HL-60 (cell line): ENCODE results near the gene EMC9.

Experiments
- DNase-seq, 2 experiments: peaks; one replicate each; pipeline ENCODE4 v3.0.0-alpha.2; 2010 to 2020; ENCODE audit warnings: low read depth in 1 of 2, low spot score in 1 of 2
- H3K27ac ChIP-seq: fragments of 250-450 bp; sonication (Bioruptor Pico); replicated peaks from 2 replicates; pipeline ENCODE4 v1.5.1; 2020; ENCODE audit warnings: mild to moderate bottlenecking, moderate library complexity
- H3K27me3 ChIP-seq: fragments of 250-450 bp; sonication (Bioruptor Pico); 2 replicates; pipeline ENCODE4 v1.5.1; 2021; ENCODE audit warnings: mild to moderate bottlenecking, moderate library complexity; ENCODE audit not compliant: insufficient read depth, poor library complexity, severe bottlenecking
- H3K4me3 ChIP-seq: replicated peaks from 2 replicates; pipeline ENCODE4 v1.5.1; 2011; ENCODE audit warnings: mild to moderate bottlenecking, control low read depth, low read length; ENCODE audit not compliant: insufficient read depth
- GABPA ChIP-seq: IDR thresholded peaks from 2 replicates; pipeline ENCODE4 v1.6.1; 2012; ENCODE audit warnings: low read depth
- POLR2AphosphoS5 ChIP-seq: IDR thresholded peaks from 2 replicates; pipeline ENCODE4 v1.6.1; 2012; ENCODE audit warnings: low read depth
- SPI1 ChIP-seq: IDR thresholded peaks from 2 replicates; pipeline ENCODE4 v1.6.1; 2012; ENCODE audit warnings: low read depth, mild to moderate bottlenecking, borderline replicate concordance
- TF ChIP-seq, protein P1 (sequence below): IDR thresholded peaks from 2 replicates; pipeline ENCODE4 v1.6.1; 2012; ENCODE audit warnings: low read depth; ENCODE audit not compliant: insufficient replicate concordance
- TF ChIP-seq, protein P2 (sequence below): IDR thresholded peaks from one replicate; pipeline ENCODE4 v1.5.1; 2011; ENCODE audit warnings: low read length, control low read depth, inconsistent platforms; ENCODE audit not compliant: insufficient read depth

The EMC9 gene

DNA sequence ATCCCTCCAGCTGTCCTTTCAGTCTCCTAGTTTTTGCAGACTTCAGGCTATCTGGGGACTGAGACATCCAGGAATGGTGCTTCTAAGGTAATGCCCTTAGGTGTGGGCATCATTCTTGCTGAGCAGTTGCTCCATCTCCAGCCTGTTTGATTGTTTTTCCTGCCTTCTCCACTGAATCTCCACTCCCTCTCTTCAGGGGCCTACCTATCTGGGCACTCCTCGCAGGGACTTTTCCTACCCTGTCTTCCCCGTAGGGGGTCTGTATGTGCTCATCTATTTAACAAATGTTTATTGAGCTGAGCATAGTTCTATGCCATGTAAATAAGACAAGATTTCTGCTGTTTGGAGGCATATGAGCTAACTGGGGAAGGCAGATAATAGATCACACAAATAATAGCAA, 8.4 kb downstream of the EMC9 start:
- no peak for DNase-seq
- H3K4me3 ChIP-seq: no peak overlapping the region
- H3K27me3 ChIP-seq: no peaks in the 10 kb centered on the region
- TF ChIP-seq, protein P1, sequence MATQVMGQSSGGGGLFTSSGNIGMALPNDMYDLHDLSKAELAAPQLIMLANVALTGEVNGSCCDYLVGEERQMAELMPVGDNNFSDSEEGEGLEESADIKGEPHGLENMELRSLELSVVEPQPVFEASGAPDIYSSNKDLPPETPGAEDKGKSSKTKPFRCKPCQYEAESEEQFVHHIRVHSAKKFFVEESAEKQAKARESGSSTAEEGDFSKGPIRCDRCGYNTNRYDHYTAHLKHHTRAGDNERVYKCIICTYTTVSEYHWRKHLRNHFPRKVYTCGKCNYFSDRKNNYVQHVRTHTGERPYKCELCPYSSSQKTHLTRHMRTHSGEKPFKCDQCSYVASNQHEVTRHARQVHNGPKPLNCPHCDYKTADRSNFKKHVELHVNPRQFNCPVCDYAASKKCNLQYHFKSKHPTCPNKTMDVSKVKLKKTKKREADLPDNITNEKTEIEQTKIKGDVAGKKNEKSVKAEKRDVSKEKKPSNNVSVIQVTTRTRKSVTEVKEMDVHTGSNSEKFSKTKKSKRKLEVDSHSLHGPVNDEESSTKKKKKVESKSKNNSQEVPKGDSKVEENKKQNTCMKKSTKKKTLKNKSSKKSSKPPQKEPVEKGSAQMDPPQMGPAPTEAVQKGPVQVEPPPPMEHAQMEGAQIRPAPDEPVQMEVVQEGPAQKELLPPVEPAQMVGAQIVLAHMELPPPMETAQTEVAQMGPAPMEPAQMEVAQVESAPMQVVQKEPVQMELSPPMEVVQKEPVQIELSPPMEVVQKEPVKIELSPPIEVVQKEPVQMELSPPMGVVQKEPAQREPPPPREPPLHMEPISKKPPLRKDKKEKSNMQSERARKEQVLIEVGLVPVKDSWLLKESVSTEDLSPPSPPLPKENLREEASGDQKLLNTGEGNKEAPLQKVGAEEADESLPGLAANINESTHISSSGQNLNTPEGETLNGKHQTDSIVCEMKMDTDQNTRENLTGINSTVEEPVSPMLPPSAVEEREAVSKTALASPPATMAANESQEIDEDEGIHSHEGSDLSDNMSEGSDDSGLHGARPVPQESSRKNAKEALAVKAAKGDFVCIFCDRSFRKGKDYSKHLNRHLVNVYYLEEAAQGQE: no peak
- TF ChIP-seq, protein P2, sequence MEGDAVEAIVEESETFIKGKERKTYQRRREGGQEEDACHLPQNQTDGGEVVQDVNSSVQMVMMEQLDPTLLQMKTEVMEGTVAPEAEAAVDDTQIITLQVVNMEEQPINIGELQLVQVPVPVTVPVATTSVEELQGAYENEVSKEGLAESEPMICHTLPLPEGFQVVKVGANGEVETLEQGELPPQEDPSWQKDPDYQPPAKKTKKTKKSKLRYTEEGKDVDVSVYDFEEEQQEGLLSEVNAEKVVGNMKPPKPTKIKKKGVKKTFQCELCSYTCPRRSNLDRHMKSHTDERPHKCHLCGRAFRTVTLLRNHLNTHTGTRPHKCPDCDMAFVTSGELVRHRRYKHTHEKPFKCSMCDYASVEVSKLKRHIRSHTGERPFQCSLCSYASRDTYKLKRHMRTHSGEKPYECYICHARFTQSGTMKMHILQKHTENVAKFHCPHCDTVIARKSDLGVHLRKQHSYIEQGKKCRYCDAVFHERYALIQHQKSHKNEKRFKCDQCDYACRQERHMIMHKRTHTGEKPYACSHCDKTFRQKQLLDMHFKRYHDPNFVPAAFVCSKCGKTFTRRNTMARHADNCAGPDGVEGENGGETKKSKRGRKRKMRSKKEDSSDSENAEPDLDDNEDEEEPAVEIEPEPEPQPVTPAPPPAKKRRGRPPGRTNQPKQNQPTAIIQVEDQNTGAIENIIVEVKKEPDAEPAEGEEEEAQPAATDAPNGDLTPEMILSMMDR: no peak
- TF ChIP-seq POLR2AphosphoS5: no peak
- no peak for TF ChIP-seq SPI1
- no peak for TF ChIP-seq GABPA
- H3K27ac ChIP-seq: no peak overlapping the region

DNA sequence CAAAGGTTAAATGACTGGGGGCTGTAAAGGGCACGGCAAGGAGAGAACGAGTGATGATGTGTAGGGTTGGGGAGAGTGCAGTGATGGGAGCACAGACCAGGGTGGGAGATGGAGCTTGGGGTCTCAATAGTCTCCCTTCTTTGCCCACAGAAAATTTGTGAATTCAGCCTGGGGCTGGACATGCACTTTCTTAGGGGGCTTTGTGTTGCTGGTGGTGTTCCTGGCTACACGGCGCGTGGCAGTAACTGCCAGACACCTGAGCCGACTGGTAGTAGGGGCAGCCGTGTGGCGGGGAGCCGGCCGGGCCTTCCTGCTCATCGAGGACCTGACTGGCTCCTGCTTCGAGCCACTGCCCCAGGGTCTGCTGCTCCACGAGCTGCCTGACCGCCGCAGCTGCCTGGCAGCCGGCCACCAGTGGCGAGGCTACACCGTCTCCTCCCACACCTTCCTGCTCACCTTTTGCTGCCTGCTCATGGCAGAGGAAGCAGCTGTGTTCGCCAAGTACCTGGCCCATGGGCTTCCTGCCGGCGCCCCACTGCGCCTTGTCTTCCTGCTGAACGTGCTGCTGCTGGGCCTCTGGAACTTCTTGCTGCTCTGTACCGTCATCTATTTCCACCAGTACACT, 9.2 kb downstream of the EMC9 start:
- no peak overlapping the region for H3K27ac ChIP-seq
- TF ChIP-seq, protein P1: no peak
- no peak for TF ChIP-seq SPI1
- TF ChIP-seq, protein P2: no peak
- TF ChIP-seq GABPA: no peak
- no peak for TF ChIP-seq POLR2AphosphoS5
- no peak overlapping the region for H3K4me3 ChIP-seq
- DNase-seq: no peak
- no peaks in the 10 kb centered on the region for H3K27me3 ChIP-seq

DNA sequence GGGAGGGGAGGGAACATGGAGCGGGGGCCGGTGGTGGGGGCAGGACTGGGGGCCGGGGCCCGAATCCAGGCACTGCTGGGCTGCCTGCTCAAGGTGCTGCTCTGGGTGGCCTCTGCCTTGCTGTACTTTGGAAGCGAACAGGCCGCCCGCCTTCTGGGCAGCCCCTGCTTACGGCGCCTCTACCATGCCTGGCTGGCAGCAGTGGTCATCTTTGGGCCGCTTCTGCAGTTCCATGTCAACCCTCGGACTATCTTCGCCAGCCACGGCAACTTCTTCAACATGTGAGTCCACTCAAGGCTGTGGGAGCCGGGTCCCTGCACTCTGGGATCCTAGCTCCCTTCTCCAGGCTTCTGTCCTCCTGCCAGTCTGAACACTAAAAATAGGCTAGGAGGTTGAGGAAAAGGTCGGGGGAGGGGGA, 9.8 kb downstream of the EMC9 start:
- DNase-seq: no peak
- no peaks in the 10 kb centered on the region for H3K27me3 ChIP-seq
- TF ChIP-seq, protein P2: no peak
- TF ChIP-seq, protein P1: no peak
- TF ChIP-seq POLR2AphosphoS5 (no peak), SPI1 (no peak), GABPA (no peak)
- H3K4me3 ChIP-seq: no peak overlapping the region
- no peak overlapping the region for H3K27ac ChIP-seq
